Measurements from ENCODE around the gene ANKH. TPM values are rescaled to one million over a fixed set of nuclear protein-coding genes. Genes with fewer than 3 reads are reported as not detected.

ANKH gene
- total and polyA plus RNA-seq, 10 of the 15 experiments (the other 5 are each of a cell fraction or from before 2014, with no cell fraction given) = 2.1 to 43.9 (median 14.4) TPM

GRCh38 chr5:14840624-14841023, 31.0 kb downstream of the ANKH start:
- in situ Hi-C loops (cut with MboI) (no loop called here), intact Hi-C loops (cut with micrococcal nuclease; ENCODE audit: unreplicated experiment) (no loop called here)
- H3K4me2 ChIP-seq (ENCODE audit: control insufficient read depth, insufficient read depth) = no peak overlapping the region
- H2AFZ ChIP-seq (ENCODE audit: control insufficient read depth, low read depth, low read length) = no peak overlapping the region
- BruUV-seq (replicated peaks) = no TSS peak
- no peak overlapping the region for H3K27ac ChIP-seq (ENCODE audit: control insufficient read depth, insufficient read depth)
- no peaks in the 10 kb centered on the region for H3K79me2 ChIP-seq (ENCODE audit: control insufficient read depth, insufficient read depth, low read length)
- CTCF ChIA-PET = interaction anchor here (0.6 to 1.9 kb wide), 6 partner anchors 9 to 155 kb away, joined by 4 to 7 read pairs (median 4); no protein-coding TSS in a partner anchor
- 49% methylated on average over 3 of the region's 3 CpGs for WGBS (ENCODE audit: insufficient coverage, insufficient replicate concordance, low lambda C conversion rate, missing lambda C conversion rate)
- H3K36me3 ChIP-seq (ENCODE audit: control insufficient read depth in 2 of 2, insufficient read depth in 2 of 2, low read length in 1 of 2) = no peaks in the 10 kb centered on the region
- H3K27me3 ChIP-seq (replicated peaks in 1 of 2; ENCODE audit: control insufficient read depth in 2 of 2, insufficient read depth in 2 of 2, low read length in 1 of 2) = no peaks in the 10 kb centered on the region
- SMC1A ChIA-PET (ENCODE audit: uncharacterized antibody, unreplicated experiment) = interaction anchor here (0.7 to 1.6 kb wide), 7 partner anchors 9 to 116 kb away, joined by 3 to 6 read pairs (median 4); no protein-coding TSS in a partner anchor
- no peak overlapping the region for H3K9ac ChIP-seq (ENCODE audit: control insufficient read depth, insufficient read depth, low read length)
- no peak overlapping the region for H3K4me3 ChIP-seq
- no peak for DNase-seq (ENCODE audit: low read depth, low spot score)
- no peaks in the 10 kb centered on the region for H3K9me3 ChIP-seq (replicated peaks; ENCODE audit: control insufficient read depth, insufficient read depth, low read length)
- RAD21 ChIA-PET (ENCODE audit: unreplicated experiment) = interaction anchor here (1.0 kb wide), 1 partner anchor 23 kb away, joined by 3 read pairs; no protein-coding TSS in a partner anchor
- POLR2A ChIA-PET = interaction anchor here (1.1 kb wide), 1 partner anchor 9 kb away, joined by 3 read pairs; no protein-coding TSS in a partner anchor
- H4K20me1 ChIP-seq (ENCODE audit: control insufficient read depth, insufficient read depth) = no peaks in the 10 kb centered on the region
- no peak for FAIRE-seq
- no peak for ATAC-seq
- H3K4me1 ChIP-seq (ENCODE audit: control insufficient read depth, insufficient read depth, low read length) = no peaks in the 10 kb centered on the region
- TF ChIP-seq PAX5 (IDR thresholded peaks at IDR 0.05; ENCODE audit: borderline replicate concordance, low read depth, low read length) (no peak), RUNX3 (IDR thresholded peaks at IDR 0.05; ENCODE audit: low read length) (no peak), JUNB (IDR thresholded peaks at IDR 0.05) (no peak), RELA (IDR thresholded peaks at IDR 0.05; ENCODE audit: borderline replicate concordance, partially characterized antibody) (no peak), SMARCA5 (IDR thresholded peaks at IDR 0.05) (no peak), LARP7 (IDR thresholded peaks at IDR 0.05) (no peak), STAT1 (conservative IDR thresholded peaks at IDR 0.05) (no peak), ZBTB11 (CRISPR knock-in tag; IDR thresholded peaks at IDR 0.05) (no peak), MAX (IDR thresholded peaks at IDR 0.05; ENCODE audit: low read depth, low read length) (no peak), CEBPZ (IDR thresholded peaks at IDR 0.05; ENCODE audit: low read depth, low read length) (no peak), TAF1 (IDR thresholded peaks at IDR 0.05; ENCODE audit: borderline replicate concordance, low read depth, low read length) (no peak), RCOR1 (conservative IDR thresholded peaks at IDR 0.05; ENCODE audit: low read depth, low read length) (no peak), BRCA1 (IDR thresholded peaks at IDR 0.05; ENCODE audit: low read depth, low read length) (no peak), ZNF217 (IDR thresholded peaks at IDR 0.05) (no peak), KDM1A (IDR thresholded peaks at IDR 0.05; ENCODE audit: borderline replicate concordance) (no peak), HDGF (IDR thresholded peaks at IDR 0.05) (no peak), SPI1 (IDR thresholded peaks at IDR 0.05; ENCODE audit: borderline replicate concordance, insufficient read depth, low read depth, low read length) (no peak), BCL11A (IDR thresholded peaks at IDR 0.05; ENCODE audit: low read depth, low read length) (no peak), PAX8 (IDR thresholded peaks at IDR 0.05) (no peak)

Data from GM12878 (cell line).